Gastrocnemius medialis (tissue), 4 donors: ENCODE results near the gene THOC6.

Experiments used
- CTCF ChIP-seq, 5 experiments: fragments of 450-650 bp in 3 of 5; fragments of 200-600 bp in 2 of 5; sonication (generic) in 2 of 5; IDR thresholded peaks in 4 of 5; conservative IDR thresholded peaks in 1 of 5; 1 replicate in 4 of 5; 2 replicates in 1 of 5; pipeline ENCODE4 v1.5.1; 2016 to 2019; ENCODE audit warnings: antibody characterized with exemption in 5 of 5, mild to moderate bottlenecking in 3 of 5, moderate library complexity in 3 of 5
- POLR2A ChIP-seq, 2 donors: fragments of 450-650 bp; IDR thresholded peaks; one replicate each; pipeline ENCODE4 v1.6.1; 2017; ENCODE audit warnings: antibody characterized with exemption in 2 of 2, mild to moderate bottlenecking in 2 of 2, moderate library complexity in 2 of 2

- TF ChIP-seq CTCF (IDR thresholded peaks at IDR 0.05 in 4 of 5, conservative IDR thresholded peaks at IDR 0.05 in 1 of 5) (no peak), POLR2A (IDR thresholded peaks at IDR 0.05) (no peak)
Observed at GRCh38 chr16:3004781-3005284, 19.0 kb upstream of the THOC6 start.
